ENCODE results near the gene PEDS1.
A peak's percentile ranks its signal among the peaks of the same experiment; 100 is the strongest.

The PEDS1 gene

DNA sequence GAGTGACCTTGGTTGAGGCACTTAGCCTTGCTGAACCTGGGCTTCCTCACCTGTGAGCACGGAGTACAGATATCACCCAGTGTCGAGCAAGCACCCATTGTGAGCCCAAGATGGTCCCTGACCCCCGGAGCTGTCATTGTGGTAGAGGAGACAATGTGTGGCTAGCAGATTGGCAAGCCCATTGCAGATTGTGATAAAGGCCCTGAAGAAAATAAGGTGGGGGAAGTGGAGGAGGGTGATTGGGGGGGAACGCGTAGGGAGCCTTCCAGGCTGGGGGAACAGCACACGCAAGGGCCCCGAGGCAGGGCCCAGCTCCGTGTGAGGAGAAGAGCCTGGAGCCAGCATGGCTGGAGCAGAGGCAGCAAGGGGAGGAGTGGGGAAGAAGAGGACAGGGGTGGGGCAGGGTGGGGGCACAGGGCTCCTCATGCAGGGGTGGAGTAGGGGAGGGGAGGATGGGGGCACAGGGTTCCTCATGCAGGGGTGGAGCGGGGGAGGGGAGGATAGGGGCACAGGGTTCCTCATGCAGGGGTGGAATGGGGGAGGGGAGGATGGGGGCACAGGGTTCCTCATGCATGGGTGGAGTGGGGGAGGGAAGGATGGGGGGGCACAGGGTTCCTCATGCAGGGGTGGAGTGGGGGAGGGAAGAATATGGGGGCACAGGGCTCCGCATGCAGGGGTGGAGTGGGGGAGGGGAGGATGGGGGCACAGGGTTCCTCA lies 44.1 kb upstream of the PEDS1 start:
- TF ChIP-seq, protein P1, sequence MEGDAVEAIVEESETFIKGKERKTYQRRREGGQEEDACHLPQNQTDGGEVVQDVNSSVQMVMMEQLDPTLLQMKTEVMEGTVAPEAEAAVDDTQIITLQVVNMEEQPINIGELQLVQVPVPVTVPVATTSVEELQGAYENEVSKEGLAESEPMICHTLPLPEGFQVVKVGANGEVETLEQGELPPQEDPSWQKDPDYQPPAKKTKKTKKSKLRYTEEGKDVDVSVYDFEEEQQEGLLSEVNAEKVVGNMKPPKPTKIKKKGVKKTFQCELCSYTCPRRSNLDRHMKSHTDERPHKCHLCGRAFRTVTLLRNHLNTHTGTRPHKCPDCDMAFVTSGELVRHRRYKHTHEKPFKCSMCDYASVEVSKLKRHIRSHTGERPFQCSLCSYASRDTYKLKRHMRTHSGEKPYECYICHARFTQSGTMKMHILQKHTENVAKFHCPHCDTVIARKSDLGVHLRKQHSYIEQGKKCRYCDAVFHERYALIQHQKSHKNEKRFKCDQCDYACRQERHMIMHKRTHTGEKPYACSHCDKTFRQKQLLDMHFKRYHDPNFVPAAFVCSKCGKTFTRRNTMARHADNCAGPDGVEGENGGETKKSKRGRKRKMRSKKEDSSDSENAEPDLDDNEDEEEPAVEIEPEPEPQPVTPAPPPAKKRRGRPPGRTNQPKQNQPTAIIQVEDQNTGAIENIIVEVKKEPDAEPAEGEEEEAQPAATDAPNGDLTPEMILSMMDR (conservative IDR thresholded peaks at IDR 0.05; ENCODE audit: low read length): no peak
- no peak overlapping the region for H3K4me3 ChIP-seq (ENCODE audit: low read length)
- DNase-seq (ENCODE audit: low read depth): no peak

DNA sequence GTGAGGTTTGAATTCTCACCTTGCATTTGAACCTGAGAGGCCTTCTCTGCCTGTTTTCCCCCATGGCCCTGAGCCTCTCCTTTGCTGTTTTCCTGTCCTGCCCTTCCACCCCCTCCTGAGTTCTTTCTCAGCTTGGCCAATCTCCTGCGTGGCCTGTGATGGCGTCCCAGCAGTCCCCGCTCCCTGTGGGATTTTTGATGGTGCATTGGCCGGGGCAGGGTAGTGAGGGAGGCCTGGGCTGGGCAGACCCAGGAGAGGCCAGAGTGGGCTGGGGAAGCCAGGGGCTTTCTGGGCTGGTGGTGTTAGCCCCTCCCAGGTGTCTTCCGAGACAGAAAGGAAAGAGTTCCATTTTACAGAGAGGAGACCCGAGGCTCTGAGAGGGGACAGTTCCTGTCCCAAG lies 43.4 kb upstream of the PEDS1 start:
- DNase-seq (ENCODE audit: low read depth): no peak
- H3K4me3 ChIP-seq (ENCODE audit: low read length): no peak overlapping the region
- TF ChIP-seq, protein P1 (conservative IDR thresholded peaks at IDR 0.05; ENCODE audit: low read length): no peak

DNA sequence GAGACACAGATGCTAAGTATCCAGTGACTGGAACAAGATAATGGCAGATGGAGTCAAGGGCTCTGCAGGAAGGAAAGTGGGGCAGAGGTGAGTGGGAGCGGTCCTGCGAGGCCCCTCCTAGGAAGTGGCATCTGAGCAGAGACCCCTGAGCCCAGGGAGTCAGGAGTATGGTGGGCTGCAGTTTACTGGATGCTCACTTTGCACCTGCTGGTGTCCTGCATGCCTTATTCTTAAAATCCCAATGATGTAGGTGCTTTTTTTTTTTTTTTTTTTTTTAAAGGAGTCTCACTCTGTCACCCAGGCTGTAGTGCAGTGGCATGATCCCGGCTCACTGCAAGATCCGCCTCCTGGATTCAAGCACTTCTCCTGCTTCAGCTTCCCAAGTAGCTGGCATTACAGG lies 42.7 kb upstream of the PEDS1 start:
- TF ChIP-seq, protein P1 (conservative IDR thresholded peaks at IDR 0.05; ENCODE audit: low read length): no peak
- H3K4me3 ChIP-seq (ENCODE audit: low read length): no peak overlapping the region
- DNase-seq (ENCODE audit: low read depth): no peak

DNA sequence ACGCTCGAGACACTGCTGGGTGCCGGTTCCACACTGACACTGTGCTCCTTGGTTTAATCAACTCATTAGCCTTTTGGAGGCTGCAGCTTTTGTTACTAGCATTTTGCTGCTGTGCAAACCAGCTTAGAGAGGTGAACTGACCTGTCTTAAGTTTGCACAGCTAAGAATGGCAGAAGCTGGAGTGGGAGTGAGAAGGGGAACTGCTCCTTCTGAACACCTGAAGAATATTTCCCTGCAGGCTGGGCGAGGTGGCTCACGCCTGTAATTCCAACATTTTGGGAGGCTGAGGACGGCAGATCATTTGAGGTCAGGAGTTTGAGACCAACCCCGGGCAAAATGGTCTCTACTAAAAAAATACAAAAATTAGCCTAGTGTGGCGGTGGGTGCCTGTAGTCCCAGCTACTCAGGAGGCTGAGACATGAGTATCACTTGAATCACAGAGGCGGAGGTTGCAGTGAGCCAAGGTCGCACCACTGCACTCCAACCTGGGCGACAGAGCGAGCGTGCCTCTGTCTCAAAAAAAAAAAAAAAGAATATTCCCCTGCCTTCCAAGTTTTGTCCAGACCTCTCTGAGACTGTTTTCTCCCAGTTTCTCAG lies 42.1 kb upstream of the PEDS1 start:
- TF ChIP-seq, protein P1 (conservative IDR thresholded peaks at IDR 0.05; ENCODE audit: low read length): no peak
- no peak overlapping the region for H3K4me3 ChIP-seq (ENCODE audit: low read length)
- no peak for DNase-seq (ENCODE audit: low read depth)

DNA sequence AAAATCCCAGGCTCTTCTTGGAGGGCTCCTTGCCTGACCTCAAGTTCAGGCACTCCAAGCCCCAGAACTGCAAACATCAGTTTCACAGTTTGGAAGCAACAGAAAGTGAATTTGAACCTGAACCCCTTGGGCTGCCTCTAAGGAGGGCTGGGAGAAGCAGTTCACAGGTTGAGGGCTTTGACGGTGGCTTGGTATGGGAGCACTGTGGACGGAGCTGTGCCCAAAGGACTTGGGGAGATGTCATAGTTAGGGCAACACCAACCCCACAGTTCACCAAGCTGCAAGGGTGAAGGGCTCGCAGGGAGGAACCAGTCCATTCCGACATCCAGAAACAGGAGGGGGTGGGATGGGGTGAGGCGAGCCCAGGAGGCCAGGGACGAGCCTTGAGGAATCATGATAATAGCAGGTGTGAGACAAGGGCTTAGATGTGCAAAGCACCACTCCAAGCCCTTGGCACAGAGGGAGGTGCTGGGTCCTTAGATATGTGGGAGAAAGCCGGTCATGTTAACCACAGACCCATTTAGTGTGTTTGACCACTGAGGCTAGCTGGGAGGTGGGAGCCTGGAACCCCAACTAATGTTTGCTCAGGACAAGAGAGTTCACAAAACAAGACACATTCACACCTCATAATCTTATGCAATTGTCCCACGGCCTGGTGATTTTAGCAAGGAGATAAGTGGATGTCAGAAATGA lies 41.5 kb upstream of the PEDS1 start:
- DNase-seq (ENCODE audit: low read depth): no peak
- TF ChIP-seq, protein P1 (conservative IDR thresholded peaks at IDR 0.05; ENCODE audit: low read length): no peak
- peak overlapping the region; percentile 100 for H3K4me3 ChIP-seq (ENCODE audit: low read length)

DNA sequence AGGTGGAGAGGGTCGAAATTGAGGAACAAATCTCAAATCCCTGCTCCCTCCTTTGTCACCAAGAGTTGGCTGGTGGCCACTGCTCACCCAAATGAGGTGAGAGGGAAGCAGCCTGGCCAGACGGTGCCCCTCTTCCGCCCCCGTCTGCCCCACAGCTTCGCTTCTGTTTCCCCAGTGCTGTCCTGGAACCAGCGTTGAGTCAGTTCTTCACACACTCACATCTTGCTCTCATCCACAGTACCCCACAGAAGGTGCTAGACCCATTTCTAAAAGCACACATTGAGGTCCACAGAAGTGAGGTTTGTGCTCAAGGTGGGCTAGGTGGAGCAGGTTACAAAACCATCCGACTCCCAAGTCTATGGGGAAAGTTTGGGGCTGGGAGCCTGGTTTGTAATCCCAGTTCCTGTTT lies 40.9 kb upstream of the PEDS1 start:
- H3K4me3 ChIP-seq (ENCODE audit: low read length): peak overlapping the region; percentile 100
- TF ChIP-seq, protein P1 (conservative IDR thresholded peaks at IDR 0.05; ENCODE audit: low read length): no peak
- DNase-seq (ENCODE audit: low read depth): peak; percentile 29

Measured in AG10803 (cell line).